ENCODE results near the gene RNF34.

Gene RNF34

GRCh38 chr12:121441555-121441954, 41.6 kb downstream of the RNF34 start:
- TF ChIP-seq GATA3 (IDR thresholded peaks at IDR 0.05; ENCODE audit: low read depth, low read length) (no peak), GATA2 (IDR thresholded peaks at IDR 0.05; ENCODE audit: low read depth, low read length) (no peak)

GRCh38 chr12:121442028-121442948, 42.4 kb downstream of the RNF34 start:
- no peak for TF ChIP-seq GATA3 (IDR thresholded peaks at IDR 0.05; ENCODE audit: low read depth, low read length)
- no peak for TF ChIP-seq GATA2 (IDR thresholded peaks at IDR 0.05; ENCODE audit: low read depth, low read length)

GRCh38 chr12:121443193-121443870, 43.4 kb downstream of the RNF34 start:
- TF ChIP-seq GATA2 (IDR thresholded peaks at IDR 0.05; ENCODE audit: low read depth, low read length) (no peak), GATA3 (IDR thresholded peaks at IDR 0.05; ENCODE audit: low read depth, low read length) (no peak)

GRCh38 chr12:121443911-121444841, 44.3 kb downstream of the RNF34 start:
- TF ChIP-seq GATA2 (IDR thresholded peaks at IDR 0.05; ENCODE audit: low read depth, low read length) (no peak), GATA3 (IDR thresholded peaks at IDR 0.05; ENCODE audit: low read depth, low read length) (no peak)

GRCh38 chr12:121444842-121445202, 44.9 kb downstream of the RNF34 start:
- TF ChIP-seq GATA3 (IDR thresholded peaks at IDR 0.05; ENCODE audit: low read depth, low read length) = no peak
- TF ChIP-seq GATA2 (IDR thresholded peaks at IDR 0.05; ENCODE audit: low read depth, low read length) = no peak

GRCh38 chr12:121446750-121447149, 46.8 kb downstream of the RNF34 start:
- no peak for TF ChIP-seq GATA2 (IDR thresholded peaks at IDR 0.05; ENCODE audit: low read depth, low read length)
- no peak for TF ChIP-seq GATA3 (IDR thresholded peaks at IDR 0.05; ENCODE audit: low read depth, low read length)

- TF ChIP-seq GATA2 (IDR thresholded peaks at IDR 0.05; ENCODE audit: low read depth, low read length) = no peak
- TF ChIP-seq GATA3 (IDR thresholded peaks at IDR 0.05; ENCODE audit: low read depth, low read length) = no peak
These were observed 48.9 kb downstream of the RNF34 start for GRCh38 chr12:121448771-121449315.

GRCh38 chr12:121451961-121452339, 52.0 kb downstream of the RNF34 start:
- TF ChIP-seq GATA3 (IDR thresholded peaks at IDR 0.05; ENCODE audit: low read depth, low read length) (no peak), GATA2 (IDR thresholded peaks at IDR 0.05; ENCODE audit: low read depth, low read length) (no peak)

GRCh38 chr12:121452340-121452984, 52.5 kb downstream of the RNF34 start:
- TF ChIP-seq GATA2 (IDR thresholded peaks at IDR 0.05; ENCODE audit: low read depth, low read length) = no peak
- TF ChIP-seq GATA3 (IDR thresholded peaks at IDR 0.05; ENCODE audit: low read depth, low read length) = no peak

GRCh38 chr12:121452985-121453360, 53.1 kb downstream of the RNF34 start:
- no peak for TF ChIP-seq GATA3 (IDR thresholded peaks at IDR 0.05; ENCODE audit: low read depth, low read length)
- TF ChIP-seq GATA2 (IDR thresholded peaks at IDR 0.05; ENCODE audit: low read depth, low read length) = no peak

GRCh38 chr12:121453629-121454028, 53.7 kb downstream of the RNF34 start:
- TF ChIP-seq GATA3 (IDR thresholded peaks at IDR 0.05; ENCODE audit: low read depth, low read length) (no peak), GATA2 (IDR thresholded peaks at IDR 0.05; ENCODE audit: low read depth, low read length) (no peak)

GRCh38 chr12:121454921-121455320, 55.0 kb downstream of the RNF34 start:
- TF ChIP-seq GATA3 (IDR thresholded peaks at IDR 0.05; ENCODE audit: low read depth, low read length) (no peak), GATA2 (IDR thresholded peaks at IDR 0.05; ENCODE audit: low read depth, low read length) (no peak)

GRCh38 chr12:121455766-121456420, 56.0 kb downstream of the RNF34 start:
- no peak for TF ChIP-seq GATA3 (IDR thresholded peaks at IDR 0.05; ENCODE audit: low read depth, low read length)
- TF ChIP-seq GATA2 (IDR thresholded peaks at IDR 0.05; ENCODE audit: low read depth, low read length) = no peak
